HL-60 (cell line): ENCODE data around the gene FRK.

Experiments
- DNase-seq, 2 experiments: peaks; one replicate each; pipeline ENCODE4 v3.0.0-alpha.2; 2010 to 2020; ENCODE audit warnings: low read depth in 1 of 2, low spot score in 1 of 2
- H3K27ac ChIP-seq: fragments of 250-450 bp; sonication (Bioruptor Pico); replicated peaks from 2 replicates; pipeline ENCODE4 v1.5.1; 2020; ENCODE audit warnings: mild to moderate bottlenecking, moderate library complexity
- H3K27me3 ChIP-seq: fragments of 250-450 bp; sonication (Bioruptor Pico); 2 replicates; pipeline ENCODE4 v1.5.1; 2021; ENCODE audit warnings: mild to moderate bottlenecking, moderate library complexity; ENCODE audit not compliant: insufficient read depth, poor library complexity, severe bottlenecking
- H3K4me3 ChIP-seq: replicated peaks from 2 replicates; pipeline ENCODE4 v1.5.1; 2011; ENCODE audit warnings: mild to moderate bottlenecking, control low read depth, low read length; ENCODE audit not compliant: insufficient read depth
- GABPA ChIP-seq: IDR thresholded peaks from 2 replicates; pipeline ENCODE4 v1.6.1; 2012; ENCODE audit warnings: low read depth
- POLR2AphosphoS5 ChIP-seq: IDR thresholded peaks from 2 replicates; pipeline ENCODE4 v1.6.1; 2012; ENCODE audit warnings: low read depth
- REST ChIP-seq: IDR thresholded peaks from 2 replicates; pipeline ENCODE4 v1.6.1; 2012; ENCODE audit warnings: low read depth; ENCODE audit not compliant: insufficient replicate concordance
- SPI1 ChIP-seq: IDR thresholded peaks from 2 replicates; pipeline ENCODE4 v1.6.1; 2012; ENCODE audit warnings: low read depth, mild to moderate bottlenecking, borderline replicate concordance
- long read RNA-seq: library from polyadenylated mRNA; unstranded; transcript quantifications from one replicate; pipeline ENCODE4 v2.0.0, GENCODE V29; 2020
- TF ChIP-seq, protein P1 (sequence below): IDR thresholded peaks from one replicate; pipeline ENCODE4 v1.5.1; 2011; ENCODE audit warnings: low read length, control low read depth, inconsistent platforms; ENCODE audit not compliant: insufficient read depth

The FRK gene, protein sequence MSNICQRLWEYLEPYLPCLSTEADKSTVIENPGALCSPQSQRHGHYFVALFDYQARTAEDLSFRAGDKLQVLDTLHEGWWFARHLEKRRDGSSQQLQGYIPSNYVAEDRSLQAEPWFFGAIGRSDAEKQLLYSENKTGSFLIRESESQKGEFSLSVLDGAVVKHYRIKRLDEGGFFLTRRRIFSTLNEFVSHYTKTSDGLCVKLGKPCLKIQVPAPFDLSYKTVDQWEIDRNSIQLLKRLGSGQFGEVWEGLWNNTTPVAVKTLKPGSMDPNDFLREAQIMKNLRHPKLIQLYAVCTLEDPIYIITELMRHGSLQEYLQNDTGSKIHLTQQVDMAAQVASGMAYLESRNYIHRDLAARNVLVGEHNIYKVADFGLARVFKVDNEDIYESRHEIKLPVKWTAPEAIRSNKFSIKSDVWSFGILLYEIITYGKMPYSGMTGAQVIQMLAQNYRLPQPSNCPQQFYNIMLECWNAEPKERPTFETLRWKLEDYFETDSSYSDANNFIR
- long read RNA-seq: 0 reads

GRCh38 chr6:116060572-116061283 is at the start of gene FRK:
FRK (minus strand) TSS chr6:116060891; CDS start chr6:116060311, 580 bp downstream.
- no peak within 1 kb of the TSS for H3K27ac ChIP-seq
- no peak within 1 kb of the TSS for H3K4me3 ChIP-seq
- TF ChIP-seq GABPA (no peak), REST (no peak), SPI1 (no peak), POLR2AphosphoS5 (no peak)
- TF ChIP-seq, protein P1, sequence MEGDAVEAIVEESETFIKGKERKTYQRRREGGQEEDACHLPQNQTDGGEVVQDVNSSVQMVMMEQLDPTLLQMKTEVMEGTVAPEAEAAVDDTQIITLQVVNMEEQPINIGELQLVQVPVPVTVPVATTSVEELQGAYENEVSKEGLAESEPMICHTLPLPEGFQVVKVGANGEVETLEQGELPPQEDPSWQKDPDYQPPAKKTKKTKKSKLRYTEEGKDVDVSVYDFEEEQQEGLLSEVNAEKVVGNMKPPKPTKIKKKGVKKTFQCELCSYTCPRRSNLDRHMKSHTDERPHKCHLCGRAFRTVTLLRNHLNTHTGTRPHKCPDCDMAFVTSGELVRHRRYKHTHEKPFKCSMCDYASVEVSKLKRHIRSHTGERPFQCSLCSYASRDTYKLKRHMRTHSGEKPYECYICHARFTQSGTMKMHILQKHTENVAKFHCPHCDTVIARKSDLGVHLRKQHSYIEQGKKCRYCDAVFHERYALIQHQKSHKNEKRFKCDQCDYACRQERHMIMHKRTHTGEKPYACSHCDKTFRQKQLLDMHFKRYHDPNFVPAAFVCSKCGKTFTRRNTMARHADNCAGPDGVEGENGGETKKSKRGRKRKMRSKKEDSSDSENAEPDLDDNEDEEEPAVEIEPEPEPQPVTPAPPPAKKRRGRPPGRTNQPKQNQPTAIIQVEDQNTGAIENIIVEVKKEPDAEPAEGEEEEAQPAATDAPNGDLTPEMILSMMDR: no peak
- DNase-seq: no peak
- H3K27me3 ChIP-seq: no peaks in the 10 kb centered on the region

DNA sequence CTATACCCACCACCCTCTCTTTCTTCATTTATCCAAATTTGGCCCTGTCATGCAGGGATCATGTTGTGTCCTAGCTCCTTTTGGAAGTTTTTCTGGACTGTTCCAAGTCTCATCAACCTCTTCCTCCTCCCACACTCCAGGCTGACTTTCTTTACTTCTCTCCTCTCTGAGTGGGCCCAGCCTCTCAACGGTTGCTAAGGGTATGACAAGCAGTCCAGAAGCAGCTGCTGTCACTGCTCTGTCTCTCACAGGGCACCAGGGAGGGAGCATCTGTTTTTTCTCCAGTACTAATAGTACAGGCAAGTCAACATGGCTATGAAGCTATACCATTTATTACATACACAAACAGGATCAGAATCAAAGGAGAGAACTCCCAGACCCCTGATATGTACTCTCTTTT is 48.1 kb upstream of the FRK start:
- TF ChIP-seq REST: no peak
- TF ChIP-seq SPI1: no peak
- TF ChIP-seq, protein P1: no peak
- TF ChIP-seq GABPA: no peak
- no peak for TF ChIP-seq POLR2AphosphoS5
- no peak for DNase-seq
- Histone ChIP-seq H3K27ac (no peak overlapping the region), H3K27me3 (no peaks in the 10 kb centered on the region), H3K4me3 (no peak overlapping the region)

DNA sequence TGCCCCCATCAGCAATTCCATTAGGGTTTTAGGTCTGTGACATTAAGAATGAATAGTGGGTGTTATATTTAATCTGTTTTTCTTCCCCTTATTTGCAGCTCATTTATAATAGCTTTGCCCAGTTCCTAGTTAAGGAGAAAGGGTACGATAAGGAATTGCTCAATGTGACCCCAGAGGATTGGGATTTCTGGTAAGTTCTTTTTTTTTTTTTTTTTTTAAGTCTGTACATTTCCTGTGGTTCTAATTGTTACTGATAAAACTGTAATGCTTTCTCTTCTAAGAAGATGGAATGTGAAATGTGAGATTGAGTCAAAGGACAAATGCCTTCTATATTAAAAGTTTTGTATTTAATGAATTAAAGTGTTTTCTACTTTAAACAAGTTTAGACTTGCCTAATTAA is 45.5 kb upstream of the FRK start:
- Histone ChIP-seq H3K4me3 (no peak overlapping the region), H3K27ac (no peak overlapping the region), H3K27me3 (no peaks in the 10 kb centered on the region)
- DNase-seq: no peak
- TF ChIP-seq, protein P1: no peak
- TF ChIP-seq REST: no peak
